ENCODE measurements around the gene TLR6. TPM values are rescaled to one million over a fixed set of nuclear protein-coding genes. Genes with fewer than 3 reads are reported as not detected.

Gene TLR6
- total RNA-seq, 1 experiment from 2014 or later, result not detected

DNA sequence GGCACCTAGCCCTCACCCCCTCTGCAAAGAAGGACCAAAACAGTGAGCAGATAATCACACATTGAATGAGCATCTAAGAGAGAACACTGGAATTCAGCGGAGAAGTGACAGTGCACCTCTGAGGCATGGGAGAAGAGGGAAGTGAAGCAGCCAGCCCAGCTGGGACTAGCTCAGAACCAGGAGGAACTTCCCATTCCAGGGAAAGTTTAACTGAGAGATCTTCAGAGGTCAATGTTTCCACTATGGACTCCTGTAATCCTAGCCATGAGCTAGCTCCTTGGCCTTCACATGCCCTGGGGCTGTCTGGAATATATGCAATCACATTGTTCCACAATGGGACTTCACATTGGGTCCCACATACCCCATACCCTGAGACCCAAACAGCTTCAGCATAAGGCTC lies 24.4 kb downstream of the TLR6 start:
- H3K27ac Mint-ChIP-seq (ENCODE audit: unreplicated experiment), result no peak overlapping the region
- H3K9me3 Mint-ChIP-seq (ENCODE audit: unreplicated experiment), result peaks cover 10% of the 10 kb centered on the region
- POLR2A ChIA-PET, result no interaction called here
- intact Hi-C loops (cut with micrococcal nuclease; ENCODE audit: unreplicated experiment), result no loop called here
- no peaks in the 10 kb centered on the region for H3K27me3 ChIP-seq (replicated peaks; ENCODE audit: control insufficient read depth, insufficient read depth, low read length)
- no peaks in the 10 kb centered on the region for H3K4me1 ChIP-seq
- no peak overlapping the region for H3K4me3 Mint-ChIP-seq (ENCODE audit: unreplicated experiment)
- TF ChIP-seq, protein P1, sequence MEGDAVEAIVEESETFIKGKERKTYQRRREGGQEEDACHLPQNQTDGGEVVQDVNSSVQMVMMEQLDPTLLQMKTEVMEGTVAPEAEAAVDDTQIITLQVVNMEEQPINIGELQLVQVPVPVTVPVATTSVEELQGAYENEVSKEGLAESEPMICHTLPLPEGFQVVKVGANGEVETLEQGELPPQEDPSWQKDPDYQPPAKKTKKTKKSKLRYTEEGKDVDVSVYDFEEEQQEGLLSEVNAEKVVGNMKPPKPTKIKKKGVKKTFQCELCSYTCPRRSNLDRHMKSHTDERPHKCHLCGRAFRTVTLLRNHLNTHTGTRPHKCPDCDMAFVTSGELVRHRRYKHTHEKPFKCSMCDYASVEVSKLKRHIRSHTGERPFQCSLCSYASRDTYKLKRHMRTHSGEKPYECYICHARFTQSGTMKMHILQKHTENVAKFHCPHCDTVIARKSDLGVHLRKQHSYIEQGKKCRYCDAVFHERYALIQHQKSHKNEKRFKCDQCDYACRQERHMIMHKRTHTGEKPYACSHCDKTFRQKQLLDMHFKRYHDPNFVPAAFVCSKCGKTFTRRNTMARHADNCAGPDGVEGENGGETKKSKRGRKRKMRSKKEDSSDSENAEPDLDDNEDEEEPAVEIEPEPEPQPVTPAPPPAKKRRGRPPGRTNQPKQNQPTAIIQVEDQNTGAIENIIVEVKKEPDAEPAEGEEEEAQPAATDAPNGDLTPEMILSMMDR (IDR thresholded peaks at IDR 0.05; ENCODE audit: insufficient read depth in 1 of 2, low read depth in 1 of 2, low read length in 1 of 2, severe bottlenecking in 1 of 2, unreplicated experiment in 1 of 2), result no peak
- peaks cover 2% of the 10 kb centered on the region for H3K27me3 Mint-ChIP-seq (ENCODE audit: insufficient read depth, unreplicated experiment)
- no peak overlapping the region for H3K4me3 ChIP-seq (ENCODE audit: low read depth, low read length)
- no TSS peak for BruUV-seq (replicated peaks)
- no peaks in the 10 kb centered on the region for H3K36me3 ChIP-seq (ENCODE audit: control insufficient read depth, insufficient read depth, low read length)
- no peak for DNase-seq
- no peaks in the 10 kb centered on the region for H3K36me3 Mint-ChIP-seq (ENCODE audit: insufficient read depth, unreplicated experiment)
- 0 out of 2 replicates have a peak, but pooled peaks cover 3% of the 10 kb centered on the region for H3K9me3 ChIP-seq
- CTCF ChIA-PET, result interaction anchor here (1.4 kb wide), 1 partner anchor 24 kb away, joined by 3 read pairs; the partner anchor contains the start of gene TLR6
- H3K4me1 Mint-ChIP-seq (ENCODE audit: low read depth, unreplicated experiment), result no peaks in the 10 kb centered on the region

DNA sequence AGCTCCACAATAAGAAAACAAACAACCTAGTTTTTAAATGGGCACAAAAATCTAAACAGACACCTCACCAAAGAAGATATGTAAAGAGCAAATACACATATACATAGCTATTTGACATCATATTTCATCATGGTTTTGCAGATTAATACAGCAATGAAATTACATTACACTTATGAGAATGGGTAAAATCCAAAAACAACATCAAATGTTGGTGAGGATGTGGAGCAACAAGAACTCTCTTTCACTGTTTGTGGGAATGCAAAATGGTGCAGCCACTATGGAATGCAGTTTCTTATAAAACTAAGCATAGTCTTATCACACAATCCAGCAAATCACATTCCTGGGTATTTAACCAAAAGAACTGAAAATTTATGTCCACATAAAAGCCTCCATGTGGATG lies 25.0 kb downstream of the TLR6 start:
- Mint-ChIP-seq H3K4me3 (ENCODE audit: unreplicated experiment) (no peak overlapping the region), H3K4me1 (ENCODE audit: low read depth, unreplicated experiment) (no peaks in the 10 kb centered on the region), H3K27me3 (ENCODE audit: insufficient read depth, unreplicated experiment) (peaks cover 2% of the 10 kb centered on the region), H3K9me3 (ENCODE audit: unreplicated experiment) (peaks cover 10% of the 10 kb centered on the region), H3K36me3 (ENCODE audit: insufficient read depth, unreplicated experiment) (no peaks in the 10 kb centered on the region), H3K27ac (ENCODE audit: unreplicated experiment) (no peak overlapping the region)
- ChIA-PET POLR2A (no interaction called here), CTCF (interaction anchor here (1.4 kb wide), 1 partner anchor 25 kb away, joined by 3 read pairs; the partner anchor contains the start of gene TLR6)
- DNase-seq, result no peak
- Histone ChIP-seq H3K4me3 (ENCODE audit: low read depth, low read length) (no peak overlapping the region), H3K27me3 (replicated peaks; ENCODE audit: control insufficient read depth, insufficient read depth, low read length) (no peaks in the 10 kb centered on the region), H3K9me3 (no peaks in the 10 kb centered on the region), H3K36me3 (ENCODE audit: control insufficient read depth, insufficient read depth, low read length) (no peaks in the 10 kb centered on the region), H3K4me1 (no peaks in the 10 kb centered on the region)
- intact Hi-C loops (cut with micrococcal nuclease; ENCODE audit: unreplicated experiment), result no loop called here
- TF ChIP-seq, protein P1 (IDR thresholded peaks at IDR 0.05; ENCODE audit: insufficient read depth in 1 of 2, low read depth in 1 of 2, low read length in 1 of 2, severe bottlenecking in 1 of 2, unreplicated experiment in 1 of 2), result no peak
- no TSS peak for BruUV-seq (replicated peaks)

DNA sequence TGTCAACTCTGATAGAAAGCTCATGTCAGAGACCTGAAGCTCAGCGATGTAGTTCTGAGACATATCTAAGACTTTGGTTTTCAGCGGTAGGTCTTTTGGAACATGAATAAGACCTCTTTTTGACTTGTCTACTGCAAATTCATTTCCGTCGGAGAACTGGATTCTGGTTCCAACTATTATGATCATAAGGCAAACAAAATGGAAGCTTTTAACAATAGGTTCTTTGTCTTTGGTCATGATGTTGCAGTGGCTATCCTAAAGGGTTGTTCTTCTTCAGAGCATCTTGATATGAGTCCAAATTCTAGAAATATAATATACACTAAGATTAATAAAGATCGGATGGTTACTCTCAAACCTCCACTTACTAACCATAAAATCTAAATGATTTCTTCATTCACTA lies 27.4 kb downstream of the TLR6 start:
- DNase-seq, result no peak
- no peaks in the 10 kb centered on the region for H3K9me3 Mint-ChIP-seq (ENCODE audit: unreplicated experiment)
- CTCF ChIA-PET, result no interaction called here
- no peak overlapping the region for H3K27ac Mint-ChIP-seq (ENCODE audit: unreplicated experiment)
- no peaks in the 10 kb centered on the region for H3K36me3 Mint-ChIP-seq (ENCODE audit: insufficient read depth, unreplicated experiment)
- Histone ChIP-seq H3K27me3 (replicated peaks; ENCODE audit: control insufficient read depth, insufficient read depth, low read length) (no peaks in the 10 kb centered on the region), H3K36me3 (ENCODE audit: control insufficient read depth, insufficient read depth, low read length) (no peaks in the 10 kb centered on the region), H3K9me3 (no peaks in the 10 kb centered on the region), H3K4me3 (ENCODE audit: low read depth, low read length) (no peak overlapping the region), H3K4me1 (no peaks in the 10 kb centered on the region)
- no TSS peak for BruUV-seq (replicated peaks)
- H3K27me3 Mint-ChIP-seq (ENCODE audit: insufficient read depth, unreplicated experiment), result peaks cover 6% of the 10 kb centered on the region
- intact Hi-C loops (cut with micrococcal nuclease; ENCODE audit: unreplicated experiment), result no loop called here
- no peak overlapping the region for H3K4me3 Mint-ChIP-seq (ENCODE audit: unreplicated experiment)
- POLR2A ChIA-PET, result no interaction called here
- no peaks in the 10 kb centered on the region for H3K4me1 Mint-ChIP-seq (ENCODE audit: low read depth, unreplicated experiment)
- TF ChIP-seq, protein P1 (IDR thresholded peaks at IDR 0.05; ENCODE audit: insufficient read depth in 1 of 2, low read depth in 1 of 2, low read length in 1 of 2, severe bottlenecking in 1 of 2, unreplicated experiment in 1 of 2), result no peak

All from Caco-2 (cell line).